ENCODE results near the gene USP48.

USP48 gene

DNA sequence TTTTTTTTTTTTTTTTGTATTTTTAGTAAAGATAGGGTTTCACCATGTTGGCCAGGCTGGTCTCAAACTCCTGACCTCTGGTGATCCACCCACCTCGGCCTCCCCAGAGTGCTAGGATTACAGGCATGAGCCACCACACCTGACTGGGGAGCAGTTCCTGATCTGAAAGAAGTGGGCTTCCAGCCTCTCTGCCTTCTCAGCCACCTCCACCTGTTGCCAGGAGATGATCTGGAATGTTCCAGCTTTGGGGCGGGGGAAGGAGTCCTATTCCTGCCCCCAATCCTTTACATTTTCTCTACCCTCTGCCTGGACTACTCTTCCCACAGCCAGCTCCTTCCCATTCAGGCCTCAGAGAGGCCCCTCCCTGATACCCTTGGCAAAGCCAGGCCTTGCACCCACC lies 141.9 kb downstream of the USP48 start:
- Histone ChIP-seq H3K4ac (ENCODE audit: low read length) (no peak overlapping the region), H3K9me3 (replicated peaks in 1 of 2; ENCODE audit: control insufficient read depth in 2 of 2, insufficient read depth in 1 of 2, low read depth in 1 of 2, low read length in 2 of 2) (no peaks in the 10 kb centered on the region), H3K79me1 (ENCODE audit: low read depth, low read length) (no peaks in the 10 kb centered on the region), H3K4me3 (ENCODE audit: low read length in 2 of 2) (no peak overlapping the region), H3K36me3 (replicated peaks in 1 of 2; ENCODE audit: control insufficient read depth in 2 of 2, insufficient read depth in 2 of 2, low read length in 2 of 2) (no peaks in the 10 kb centered on the region), H3K18ac (ENCODE audit: low read length) (no peak overlapping the region), H3K27ac (replicated peaks; ENCODE audit: low read length) (no peak overlapping the region), H2AK5ac (ENCODE audit: low read depth, low read length) (no peak overlapping the region), H2AFZ (ENCODE audit: low read length) (no peak overlapping the region), H2BK5ac (ENCODE audit: low read length) (no peak overlapping the region), H3K23ac (ENCODE audit: low read depth, low read length, poor library complexity) (no peak overlapping the region), H4K91ac (ENCODE audit: low read depth, low read length, poor library complexity) (no peak overlapping the region), H4K8ac (ENCODE audit: low read depth, low read length) (no peak overlapping the region), H2BK15ac (ENCODE audit: low read length) (no peak overlapping the region), H3K4me1 (ENCODE audit: control insufficient read depth in 2 of 2, insufficient read depth in 1 of 2, low read depth in 1 of 2, low read length in 2 of 2) (peaks cover 0 to 3% of the 10 kb centered on the region in 2 donors), H3K27me3 (ENCODE audit: control insufficient read depth in 3 of 3, insufficient read depth in 3 of 3, low read depth in 1 of 3, low read length in 3 of 3) (peaks cover 0 to 15% (median 0%) of the 10 kb centered on the region in 3 experiments), H3K4me2 (ENCODE audit: insufficient read depth, low read length, poor library complexity, severe bottlenecking) (no peak overlapping the region), H3K9ac (ENCODE audit: low read depth, low read length, poor library complexity) (no peak overlapping the region), H2BK120ac (ENCODE audit: low read depth, low read length) (no peak overlapping the region), H3K14ac (ENCODE audit: low read length) (no peak overlapping the region), H2BK12ac (ENCODE audit: low read length) (no peak overlapping the region)
- WGBS, 2 donors (ENCODE audit: extremely low coverage in 2 of 2, insufficient read length in 2 of 2, insufficient replicate concordance in 1 of 2), result no CpG with 5 or more reads among the region's 2 CpGs
- no peak for DNase-seq (ENCODE audit: low spot score)

DNA sequence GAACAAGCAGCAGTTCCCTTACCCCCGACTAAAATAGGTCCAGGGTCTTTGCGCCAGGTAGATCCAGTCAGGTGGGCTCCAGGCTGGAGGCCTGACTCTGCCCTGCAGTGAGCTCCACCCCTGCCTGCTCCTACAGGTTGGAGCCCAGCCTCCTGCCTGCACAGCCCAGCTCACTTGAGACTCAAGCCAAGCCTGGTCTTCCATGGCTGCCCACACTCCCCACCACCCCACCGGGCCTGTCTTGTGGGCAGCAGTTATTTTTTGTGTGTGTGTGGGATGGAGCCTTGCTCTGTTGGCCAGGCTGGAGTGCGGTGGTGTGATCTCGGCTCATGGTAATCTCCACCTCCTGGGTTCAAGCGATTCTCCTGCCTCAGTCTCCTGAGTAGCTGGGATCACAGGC lies 142.3 kb downstream of the USP48 start:
- no peak overlapping the region for H2AFZ ChIP-seq (ENCODE audit: low read length)
- no peak overlapping the region for H2BK15ac ChIP-seq (ENCODE audit: low read length)
- no peak overlapping the region for H3K4me3 ChIP-seq (ENCODE audit: low read length in 2 of 2)
- no peak overlapping the region for H3K18ac ChIP-seq (ENCODE audit: low read length)
- H2AK5ac ChIP-seq (ENCODE audit: low read depth, low read length), result peak overlapping the region; percentile 40
- no peak overlapping the region for H2BK120ac ChIP-seq (ENCODE audit: low read depth, low read length)
- DNase-seq (ENCODE audit: low spot score), result no peak
- peaks cover 0 to 15% (median 0%) of the 10 kb centered on the region in 3 experiments for H3K27me3 ChIP-seq (ENCODE audit: control insufficient read depth in 3 of 3, insufficient read depth in 3 of 3, low read depth in 1 of 3, low read length in 3 of 3)
- H3K4me1 ChIP-seq (ENCODE audit: control insufficient read depth in 2 of 2, insufficient read depth in 1 of 2, low read depth in 1 of 2, low read length in 2 of 2), result peaks cover 0 to 3% of the 10 kb centered on the region in 2 donors
- no peak overlapping the region for H3K4me2 ChIP-seq (ENCODE audit: insufficient read depth, low read length, poor library complexity, severe bottlenecking)
- no peak overlapping the region for H3K23ac ChIP-seq (ENCODE audit: low read depth, low read length, poor library complexity)
- no peaks in the 10 kb centered on the region for H3K9me3 ChIP-seq (replicated peaks in 1 of 2; ENCODE audit: control insufficient read depth in 2 of 2, insufficient read depth in 1 of 2, low read depth in 1 of 2, low read length in 2 of 2)
- no peaks in the 10 kb centered on the region for H3K79me1 ChIP-seq (ENCODE audit: low read depth, low read length)
- H3K14ac ChIP-seq (ENCODE audit: low read length), result no peak overlapping the region
- H4K8ac ChIP-seq (ENCODE audit: low read depth, low read length), result no peak overlapping the region
- no peak overlapping the region for H4K91ac ChIP-seq (ENCODE audit: low read depth, low read length, poor library complexity)
- H3K27ac ChIP-seq (replicated peaks; ENCODE audit: low read length), result no peak overlapping the region
- H2BK5ac ChIP-seq (ENCODE audit: low read length), result no peak overlapping the region
- H2BK12ac ChIP-seq (ENCODE audit: low read length), result no peak overlapping the region
- no peaks in the 10 kb centered on the region for H3K36me3 ChIP-seq (replicated peaks in 1 of 2; ENCODE audit: control insufficient read depth in 2 of 2, insufficient read depth in 2 of 2, low read length in 2 of 2)
- WGBS, 2 donors (ENCODE audit: extremely low coverage in 2 of 2, insufficient read length in 2 of 2, insufficient replicate concordance in 1 of 2), result no CpG with 5 or more reads among the region's 6 CpGs
- no peak overlapping the region for H3K9ac ChIP-seq (ENCODE audit: low read depth, low read length, poor library complexity)
- H3K4ac ChIP-seq (ENCODE audit: low read length), result no peak overlapping the region

DNA sequence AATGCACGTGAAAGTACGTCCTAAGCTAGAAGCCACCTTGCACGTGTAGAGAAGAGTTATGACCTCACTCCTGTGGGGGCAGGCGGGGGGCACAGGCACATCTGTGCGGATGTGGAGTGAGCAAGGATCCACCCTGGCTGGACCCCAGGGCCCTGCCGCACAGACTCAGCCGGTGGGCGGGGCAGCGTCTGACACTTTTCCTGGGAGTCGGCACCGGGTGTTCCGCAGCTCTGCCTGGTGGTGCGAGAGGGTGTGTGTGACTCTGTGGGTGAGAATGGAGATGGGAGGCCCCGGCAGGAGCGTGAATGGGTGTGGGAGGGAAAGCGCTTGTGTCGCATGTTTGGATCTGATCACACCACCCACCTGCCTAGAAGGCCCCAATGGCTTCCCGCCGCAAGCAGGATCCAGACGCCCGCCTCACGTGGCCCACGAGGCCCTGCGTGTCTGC lies 143.3 kb downstream of the USP48 start:
- H3K4me2 ChIP-seq (ENCODE audit: insufficient read depth, low read length, poor library complexity, severe bottlenecking), result no peak overlapping the region
- no peak for DNase-seq (ENCODE audit: low spot score)
- no peak overlapping the region for H3K4me3 ChIP-seq (ENCODE audit: low read length in 2 of 2)
- H2AFZ ChIP-seq (ENCODE audit: low read length), result no peak overlapping the region
- no peaks in the 10 kb centered on the region for H3K79me1 ChIP-seq (ENCODE audit: low read depth, low read length)
- WGBS, 2 donors (ENCODE audit: extremely low coverage in 2 of 2, insufficient read length in 2 of 2, insufficient replicate concordance in 1 of 2), result no CpG with 5 or more reads among the region's 24 CpGs
- H3K27ac ChIP-seq (replicated peaks; ENCODE audit: low read length), result no peak overlapping the region
- no peak overlapping the region for H4K91ac ChIP-seq (ENCODE audit: low read depth, low read length, poor library complexity)
- H3K18ac ChIP-seq (ENCODE audit: low read length), result peak overlapping the region; percentile 64
- H3K9me3 ChIP-seq (replicated peaks in 1 of 2; ENCODE audit: control insufficient read depth in 2 of 2, insufficient read depth in 1 of 2, low read depth in 1 of 2, low read length in 2 of 2), result no peaks in the 10 kb centered on the region
- no peak overlapping the region for H2AK5ac ChIP-seq (ENCODE audit: low read depth, low read length)
- H2BK12ac ChIP-seq (ENCODE audit: low read length), result no peak overlapping the region
- H2BK5ac ChIP-seq (ENCODE audit: low read length), result no peak overlapping the region
- no peak overlapping the region for H3K14ac ChIP-seq (ENCODE audit: low read length)
- no peak overlapping the region for H3K23ac ChIP-seq (ENCODE audit: low read depth, low read length, poor library complexity)
- no peak overlapping the region for H3K9ac ChIP-seq (ENCODE audit: low read depth, low read length, poor library complexity)
- no peak overlapping the region for H2BK15ac ChIP-seq (ENCODE audit: low read length)
- H3K27me3 ChIP-seq (ENCODE audit: control insufficient read depth in 3 of 3, insufficient read depth in 3 of 3, low read depth in 1 of 3, low read length in 3 of 3), result peaks cover 0 to 17% (median 0%) of the 10 kb centered on the region in 3 experiments
- H2BK120ac ChIP-seq (ENCODE audit: low read depth, low read length), result no peak overlapping the region
- H3K4ac ChIP-seq (ENCODE audit: low read length), result no peak overlapping the region
- H3K4me1 ChIP-seq (ENCODE audit: control insufficient read depth in 2 of 2, insufficient read depth in 1 of 2, low read depth in 1 of 2, low read length in 2 of 2), result peaks cover 3 to 4% of the 10 kb centered on the region in 2 donors
- H3K36me3 ChIP-seq (replicated peaks in 1 of 2; ENCODE audit: control insufficient read depth in 2 of 2, insufficient read depth in 2 of 2, low read length in 2 of 2), result no peaks in the 10 kb centered on the region
- no peak overlapping the region for H4K8ac ChIP-seq (ENCODE audit: low read depth, low read length)

DNA sequence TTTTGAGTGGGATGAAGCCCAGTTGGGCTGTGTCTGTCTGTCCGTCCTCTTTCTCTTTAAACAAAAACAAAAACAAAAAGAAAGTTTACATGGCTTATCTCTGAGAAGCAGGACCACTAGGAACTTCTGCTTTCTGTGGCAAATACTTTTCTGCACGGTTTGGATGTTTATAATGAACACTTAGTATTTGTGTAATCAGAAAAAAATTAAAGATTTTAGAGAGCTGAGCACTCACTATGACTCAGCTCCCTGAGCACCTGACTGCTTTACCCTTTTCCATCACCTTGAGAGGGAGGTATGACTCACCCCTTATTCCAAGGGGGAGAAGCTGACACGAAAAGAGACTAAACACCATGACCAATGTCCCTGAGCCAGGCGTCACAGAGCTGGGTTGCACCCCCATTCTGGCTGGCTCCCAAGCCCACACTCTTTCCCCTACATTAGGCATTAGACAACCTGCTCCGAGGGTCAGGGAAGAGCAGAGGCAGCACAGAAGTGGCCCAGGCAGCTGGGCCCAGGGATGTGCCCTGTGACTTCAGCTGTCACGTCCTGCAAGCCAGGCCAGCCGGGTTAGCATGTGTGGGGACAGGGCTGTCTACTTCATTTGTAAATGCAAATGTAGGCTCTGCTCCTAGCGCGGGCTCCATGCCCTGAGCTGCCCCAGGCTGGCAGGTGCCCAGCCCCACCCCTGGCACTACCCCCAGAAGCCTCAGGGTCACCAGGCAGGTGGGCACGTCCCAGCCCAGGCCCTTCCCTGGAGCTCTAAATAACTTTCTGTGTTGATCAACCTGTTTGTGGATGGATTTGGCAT lies 144.2 kb downstream of the USP48 start:
- no peaks in the 10 kb centered on the region for H3K79me1 ChIP-seq (ENCODE audit: low read depth, low read length)
- DNase-seq (ENCODE audit: low spot score), result no peak
- no peak overlapping the region for H2AFZ ChIP-seq (ENCODE audit: low read length)
- H2AK5ac ChIP-seq (ENCODE audit: low read depth, low read length), result no peak overlapping the region
- H3K36me3 ChIP-seq (replicated peaks in 1 of 2; ENCODE audit: control insufficient read depth in 2 of 2, insufficient read depth in 2 of 2, low read length in 2 of 2), result no peaks in the 10 kb centered on the region
- no peak overlapping the region for H2BK120ac ChIP-seq (ENCODE audit: low read depth, low read length)
- H3K27me3 ChIP-seq (ENCODE audit: control insufficient read depth in 3 of 3, insufficient read depth in 3 of 3, low read depth in 1 of 3, low read length in 3 of 3), result peaks cover 0 to 17% (median 0%) of the 10 kb centered on the region in 3 experiments
- H3K4me2 ChIP-seq (ENCODE audit: insufficient read depth, low read length, poor library complexity, severe bottlenecking), result no peak overlapping the region
- no peak overlapping the region for H3K4ac ChIP-seq (ENCODE audit: low read length)
- H3K4me3 ChIP-seq (ENCODE audit: low read length in 2 of 2), result no peak overlapping the region
- H3K4me1 ChIP-seq (ENCODE audit: control insufficient read depth in 2 of 2, insufficient read depth in 1 of 2, low read depth in 1 of 2, low read length in 2 of 2), result peaks cover 3 to 4% of the 10 kb centered on the region in 2 donors
- peak overlapping the region; percentile 11 for H2BK15ac ChIP-seq (ENCODE audit: low read length)
- WGBS, 2 donors (ENCODE audit: extremely low coverage in 2 of 2, insufficient read length in 2 of 2, insufficient replicate concordance in 1 of 2), result no CpG with 5 or more reads among the region's 10 CpGs
- H3K9me3 ChIP-seq (replicated peaks in 1 of 2; ENCODE audit: control insufficient read depth in 2 of 2, insufficient read depth in 1 of 2, low read depth in 1 of 2, low read length in 2 of 2), result no peaks in the 10 kb centered on the region
- H3K18ac ChIP-seq (ENCODE audit: low read length), result peak overlapping the region; percentile 56
- no peak overlapping the region for H2BK5ac ChIP-seq (ENCODE audit: low read length)
- peak overlapping the region; percentile 62 for H3K23ac ChIP-seq (ENCODE audit: low read depth, low read length, poor library complexity)
- no peak overlapping the region for H4K91ac ChIP-seq (ENCODE audit: low read depth, low read length, poor library complexity)
- H3K9ac ChIP-seq (ENCODE audit: low read depth, low read length, poor library complexity), result peak overlapping the region; percentile 5
- H4K8ac ChIP-seq (ENCODE audit: low read depth, low read length), result no peak overlapping the region
- H3K27ac ChIP-seq (replicated peaks; ENCODE audit: low read length), result no peak overlapping the region
- H2BK12ac ChIP-seq (ENCODE audit: low read length), result no peak overlapping the region
- no peak overlapping the region for H3K14ac ChIP-seq (ENCODE audit: low read length)
